AG04450 (cell line): ENCODE results near the gene LDHD. TPM values are rescaled to one million over a fixed set of nuclear protein-coding genes. Genes with fewer than 3 reads are reported as not detected.
"Not testable (repeated sequence)": the region's sequence is repeated elsewhere in the genome, so short reads cannot be mapped to it uniquely, and the experiment has no call there.

ENCODE experiments used
- CTCF ChIA-PET: fragments of 300-600, 350-600 bp; formaldehyde crosslinking; extraction: SDS; loops from one replicate; lab custom pipeline; 2022; ENCODE audit warnings: antibody characterized with exemption, inconsistent platforms; lab: Charles Lee
- POLR2A ChIA-PET: fragments of 350-600 bp; formaldehyde crosslinking; extraction: SDS; loops from one replicate; lab custom pipeline; 2021; ENCODE audit warnings: antibody characterized with exemption, inconsistent platforms; lab: Yijun Ruan, JAX
- DNase-seq: peaks from one replicate; pipeline ENCODE4 v3.0.0-alpha.2; 2011; ENCODE audit warnings: low read depth, low spot score
- H3K27ac ChIP-seq: one replicate; pipeline ENCODE4 v1.5.1; 2012; ENCODE audit warnings: low read depth, low read length, control low read depth
- H3K27me3 ChIP-seq: one replicate; pipeline ENCODE4 v1.6.0; 2012; ENCODE audit warnings: low read length; ENCODE audit not compliant: control insufficient read depth, insufficient read depth
- H3K4me3 ChIP-seq: 2 replicates; pipeline ENCODE4 v1.5.1; 2011; ENCODE audit warnings: mild to moderate bottlenecking, low read depth, low read length, control low read depth
- H3K9me3 ChIP-seq: 2 replicates; pipeline ENCODE4 v1.5.1; 2012; ENCODE audit warnings: low read length; ENCODE audit not compliant: control insufficient read depth, insufficient read depth
- polyA plus RNA-seq: library from polyadenylated mRNA; depleted of rRNA; stranded (reverse); fragments of >200 nt; gene quantifications from 2 replicates; pipeline ENCODE4 v1.2.3, GENCODE V29; 2011
- TF ChIP-seq, protein P1 (sequence below): IDR thresholded peaks from 2 replicates; pipeline ENCODE4 v1.5.1; 2011; ENCODE audit warnings: low read depth, low read length, control low read depth, inconsistent platforms

The LDHD gene
- polyA plus RNA-seq, 1 experiment, result 0.38 TPM

- no peak overlapping the region for H3K4me3 ChIP-seq
- H3K27ac ChIP-seq, result no peak overlapping the region
- TF ChIP-seq, protein P1, sequence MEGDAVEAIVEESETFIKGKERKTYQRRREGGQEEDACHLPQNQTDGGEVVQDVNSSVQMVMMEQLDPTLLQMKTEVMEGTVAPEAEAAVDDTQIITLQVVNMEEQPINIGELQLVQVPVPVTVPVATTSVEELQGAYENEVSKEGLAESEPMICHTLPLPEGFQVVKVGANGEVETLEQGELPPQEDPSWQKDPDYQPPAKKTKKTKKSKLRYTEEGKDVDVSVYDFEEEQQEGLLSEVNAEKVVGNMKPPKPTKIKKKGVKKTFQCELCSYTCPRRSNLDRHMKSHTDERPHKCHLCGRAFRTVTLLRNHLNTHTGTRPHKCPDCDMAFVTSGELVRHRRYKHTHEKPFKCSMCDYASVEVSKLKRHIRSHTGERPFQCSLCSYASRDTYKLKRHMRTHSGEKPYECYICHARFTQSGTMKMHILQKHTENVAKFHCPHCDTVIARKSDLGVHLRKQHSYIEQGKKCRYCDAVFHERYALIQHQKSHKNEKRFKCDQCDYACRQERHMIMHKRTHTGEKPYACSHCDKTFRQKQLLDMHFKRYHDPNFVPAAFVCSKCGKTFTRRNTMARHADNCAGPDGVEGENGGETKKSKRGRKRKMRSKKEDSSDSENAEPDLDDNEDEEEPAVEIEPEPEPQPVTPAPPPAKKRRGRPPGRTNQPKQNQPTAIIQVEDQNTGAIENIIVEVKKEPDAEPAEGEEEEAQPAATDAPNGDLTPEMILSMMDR, result peak; percentile 50
- H3K9me3 ChIP-seq, result no peaks in the 10 kb centered on the region
- CTCF ChIA-PET, result interaction anchor here (1.0 to 1.6 kb wide), 2 partner anchors 8 kb away, joined by 3 read pairs; no protein-coding TSS in a partner anchor
- POLR2A ChIA-PET, result interaction anchor here (1.3 kb wide), 1 partner anchor 9 kb away, joined by 3 read pairs; no protein-coding TSS in a partner anchor
- H3K27me3 ChIP-seq, result no peaks in the 10 kb centered on the region
- no peak for DNase-seq
These were observed 19.9 kb downstream of the LDHD start for GRCh38 chr16:75096656-75097055.

DNA sequence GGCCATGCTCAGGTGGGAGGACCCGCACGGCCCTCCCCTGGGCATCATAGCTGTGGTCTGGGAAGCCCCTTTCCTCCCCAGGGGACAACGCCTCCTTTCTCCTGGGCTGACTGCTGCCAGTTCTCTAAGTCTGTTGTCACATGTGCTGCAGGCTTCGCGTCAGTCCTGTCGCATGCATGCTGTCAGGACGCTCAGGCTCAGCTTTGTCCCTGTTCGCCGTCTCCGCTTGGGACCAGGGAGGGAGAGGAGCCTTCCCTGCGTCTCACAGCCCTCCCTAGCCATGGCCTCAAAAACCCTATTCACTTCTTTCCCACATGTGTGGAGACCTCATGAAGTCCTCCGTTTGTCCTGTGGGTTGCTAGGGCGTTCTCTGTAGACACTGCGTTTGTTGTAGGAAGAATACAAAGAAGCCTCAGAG lies 21.4 kb downstream of the LDHD start:
- POLR2A ChIA-PET, result no interaction called here
- Histone ChIP-seq H3K9me3 (no peaks in the 10 kb centered on the region), H3K27ac (no peak overlapping the region), H3K27me3 (no peaks in the 10 kb centered on the region), H3K4me3 (no peak overlapping the region)
- TF ChIP-seq, protein P1, result no peak
- CTCF ChIA-PET, result no interaction called here
- DNase-seq, result no peak

DNA sequence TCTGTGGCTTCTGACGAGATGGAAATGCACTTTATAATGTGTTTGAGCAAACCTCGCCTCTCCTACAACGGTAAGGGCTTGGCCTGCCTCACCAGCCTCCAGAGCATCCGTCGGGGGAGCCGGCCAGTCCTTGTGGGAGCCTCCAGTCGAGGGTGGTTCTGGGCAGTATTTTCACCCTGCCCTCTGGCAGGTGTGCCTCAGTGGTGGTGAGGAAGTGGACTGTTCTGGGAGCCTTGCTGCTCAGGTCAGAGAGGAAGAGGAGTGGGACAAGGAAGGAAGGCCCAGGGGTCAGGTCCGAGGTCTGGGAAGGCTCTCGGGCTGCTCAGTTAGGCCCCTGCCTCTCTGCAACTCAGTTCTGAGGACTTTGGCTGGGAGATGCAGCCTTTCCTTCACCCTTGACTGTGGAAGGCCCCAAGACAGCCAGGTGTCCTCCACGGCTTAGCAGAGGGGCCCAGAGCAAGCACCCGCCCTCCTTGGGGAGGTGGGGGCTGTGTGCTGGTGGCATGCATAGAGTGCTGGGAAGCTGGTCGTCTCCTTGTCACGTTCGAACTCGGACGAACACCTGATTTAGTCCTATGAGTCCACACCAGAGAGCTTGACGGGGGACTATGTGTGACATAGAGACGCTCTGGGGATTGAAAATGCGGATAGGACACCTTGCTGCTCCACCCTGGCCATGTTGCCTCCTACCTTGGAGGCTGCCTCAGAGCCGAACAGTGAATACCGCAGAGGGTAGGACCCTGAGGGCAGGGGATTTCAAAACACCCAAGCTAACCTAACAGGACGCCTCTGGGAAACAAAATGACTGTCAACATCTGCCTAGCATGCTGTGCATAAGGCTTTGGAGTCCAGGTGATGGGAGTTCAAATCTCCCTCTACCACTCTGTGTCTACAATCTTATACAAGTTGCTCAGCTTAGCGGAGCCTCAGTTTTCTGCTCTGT lies 22.7 kb downstream of the LDHD start:
- Histone ChIP-seq H3K27me3 (no peaks in the 10 kb centered on the region), H3K27ac (no peak overlapping the region), H3K9me3 (no peaks in the 10 kb centered on the region), H3K4me3 (no peak overlapping the region)
- DNase-seq, result no peak
- TF ChIP-seq, protein P1, result no peak
- POLR2A ChIA-PET, result no interaction called here
- CTCF ChIA-PET, result interaction anchor here (0.6 kb wide), 1 partner anchor 61 kb away, joined by 4 read pairs; no protein-coding TSS in a partner anchor

DNA sequence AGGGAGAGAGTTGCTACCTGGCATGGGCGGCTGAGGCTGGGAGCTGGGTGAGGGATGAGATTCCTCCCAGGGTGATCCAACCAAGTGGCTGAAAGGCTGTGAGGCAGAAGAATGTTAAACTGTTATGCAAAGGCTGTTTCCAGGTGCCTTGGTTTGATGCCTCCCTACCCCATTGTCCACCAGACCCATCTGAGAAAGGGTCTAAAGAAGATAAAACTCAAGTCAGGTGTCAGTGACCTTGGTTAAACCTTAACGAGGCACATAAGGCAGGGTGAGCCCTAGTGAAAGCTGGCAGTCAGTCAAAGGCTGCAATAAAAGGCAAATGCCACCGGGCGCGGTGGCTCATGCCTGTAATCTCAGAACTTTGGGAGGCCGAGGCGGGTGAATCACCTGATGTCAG lies 23.8 kb downstream of the LDHD start:
- ChIA-PET CTCF (no interaction called here), POLR2A (no interaction called here)
- no peak for DNase-seq
- no peak overlapping the region for H3K4me3 ChIP-seq
- H3K27me3 ChIP-seq, result no peaks in the 10 kb centered on the region
- TF ChIP-seq, protein P1, result no peak
- no peak overlapping the region for H3K27ac ChIP-seq
- H3K9me3 ChIP-seq, result no peaks in the 10 kb centered on the region

DNA sequence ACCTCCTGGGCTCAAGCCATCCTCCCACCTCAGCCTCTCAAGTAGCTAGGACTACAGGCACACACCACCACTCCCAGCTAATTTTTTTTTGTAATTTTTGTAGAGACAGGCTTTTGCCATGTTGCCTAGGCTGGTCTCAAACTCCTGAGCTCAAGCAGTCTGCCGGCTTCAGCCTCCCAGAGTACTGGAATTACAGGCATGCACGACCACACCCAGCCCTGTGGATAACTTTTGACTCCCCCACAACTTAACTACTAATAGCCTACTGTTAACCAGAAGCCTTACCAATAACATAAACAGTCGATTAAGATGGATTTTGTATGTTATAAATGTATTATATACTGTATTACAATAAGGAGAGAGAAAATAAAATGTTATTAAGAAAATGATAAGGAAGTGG lies 25.0 kb downstream of the LDHD start:
- DNase-seq, H3K27ac ChIP-seq, POLR2A ChIA-PET, H3K27me3 ChIP-seq, CTCF ChIA-PET, H3K4me3 ChIP-seq, H3K9me3 ChIP-seq: not testable (repeated sequence)

GRCh38 chr16:75090899-75091298 lies 25.7 kb downstream of the LDHD start:
- CTCF ChIA-PET, H3K9me3 ChIP-seq, H3K27me3 ChIP-seq, DNase-seq, H3K4me3 ChIP-seq, H3K27ac ChIP-seq, POLR2A ChIA-PET: not testable (repeated sequence)
